ENCODE results near the gene CELF4. TPM values are rescaled to one million over a fixed set of nuclear protein-coding genes. Genes with fewer than 3 reads are reported as not detected.

Gene CELF4
- total and polyA plus RNA-seq, 10 of the 15 experiments (the other 5 are each of a cell fraction or from before 2014, with no cell fraction given) = 0.03 to 0.32 TPM; not detected in 8

DNA sequence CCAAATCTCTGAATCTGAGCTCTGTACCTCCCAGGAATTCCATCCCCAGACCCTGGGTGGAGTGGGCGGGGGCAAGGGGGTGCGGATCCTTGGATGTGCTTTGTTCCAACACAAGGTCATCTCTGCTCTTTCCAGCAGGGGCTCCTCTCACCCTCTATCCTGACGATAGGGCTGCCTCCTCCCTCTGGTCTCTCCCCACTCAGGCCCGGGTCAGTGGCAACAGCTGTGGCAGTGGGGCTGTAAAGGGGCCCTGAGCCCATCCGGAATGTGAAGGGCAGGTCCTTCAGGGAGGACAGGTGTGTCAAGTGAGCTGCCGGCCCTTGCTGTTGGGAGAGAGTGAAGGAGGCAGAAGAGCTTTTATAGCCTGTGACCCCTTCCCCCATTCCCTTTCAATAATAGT lies 167.8 kb downstream of the CELF4 start:
- Histone ChIP-seq H3K9me3 (replicated peaks; ENCODE audit: control insufficient read depth, insufficient read depth, low read length) (no peaks in the 10 kb centered on the region), H3K4me3 (no peak overlapping the region), H2AFZ (ENCODE audit: control insufficient read depth, low read depth, low read length) (no peak overlapping the region), H3K4me2 (ENCODE audit: control insufficient read depth, insufficient read depth) (no peak overlapping the region), H4K20me1 (ENCODE audit: control insufficient read depth, insufficient read depth) (no peaks in the 10 kb centered on the region), H3K4me1 (ENCODE audit: control insufficient read depth, insufficient read depth, low read length) (peaks cover 7% of the 10 kb centered on the region), H3K27ac (ENCODE audit: control insufficient read depth, insufficient read depth) (no peak overlapping the region), H3K79me2 (ENCODE audit: control insufficient read depth, insufficient read depth, low read length) (no peaks in the 10 kb centered on the region), H3K9ac (ENCODE audit: control insufficient read depth, insufficient read depth, low read length) (no peak overlapping the region), H3K27me3 (replicated peaks in 1 of 2; ENCODE audit: control insufficient read depth in 2 of 2, insufficient read depth in 2 of 2, low read length in 1 of 2) (peaks cover 2 to 4% of the 10 kb centered on the region in 2 experiments; a peak in 2 of 4 replicates), H3K36me3 (ENCODE audit: control insufficient read depth in 2 of 2, insufficient read depth in 2 of 2, low read length in 1 of 2) (no peaks in the 10 kb centered on the region)
- TF ChIP-seq POU2F2 (IDR thresholded peaks at IDR 0.05; ENCODE audit: borderline replicate concordance, low read depth, low read length) (no peak), HSF1 (IDR thresholded peaks at IDR 0.05; ENCODE audit: low read depth, low read length) (no peak), PAX8 (IDR thresholded peaks at IDR 0.05) (no peak), IKZF1 (conservative IDR thresholded peaks at IDR 0.05) (no peak), ELK1 (IDR thresholded peaks at IDR 0.05; ENCODE audit: low read depth, low read length) (no peak), ZBED1 (IDR thresholded peaks at IDR 0.05; ENCODE audit: borderline replicate concordance) (no peak), MEF2B (IDR thresholded peaks at IDR 0.05; ENCODE audit: partially characterized antibody, poor library complexity, severe bottlenecking) (no peak)
- TF ChIP-seq, protein P1, sequence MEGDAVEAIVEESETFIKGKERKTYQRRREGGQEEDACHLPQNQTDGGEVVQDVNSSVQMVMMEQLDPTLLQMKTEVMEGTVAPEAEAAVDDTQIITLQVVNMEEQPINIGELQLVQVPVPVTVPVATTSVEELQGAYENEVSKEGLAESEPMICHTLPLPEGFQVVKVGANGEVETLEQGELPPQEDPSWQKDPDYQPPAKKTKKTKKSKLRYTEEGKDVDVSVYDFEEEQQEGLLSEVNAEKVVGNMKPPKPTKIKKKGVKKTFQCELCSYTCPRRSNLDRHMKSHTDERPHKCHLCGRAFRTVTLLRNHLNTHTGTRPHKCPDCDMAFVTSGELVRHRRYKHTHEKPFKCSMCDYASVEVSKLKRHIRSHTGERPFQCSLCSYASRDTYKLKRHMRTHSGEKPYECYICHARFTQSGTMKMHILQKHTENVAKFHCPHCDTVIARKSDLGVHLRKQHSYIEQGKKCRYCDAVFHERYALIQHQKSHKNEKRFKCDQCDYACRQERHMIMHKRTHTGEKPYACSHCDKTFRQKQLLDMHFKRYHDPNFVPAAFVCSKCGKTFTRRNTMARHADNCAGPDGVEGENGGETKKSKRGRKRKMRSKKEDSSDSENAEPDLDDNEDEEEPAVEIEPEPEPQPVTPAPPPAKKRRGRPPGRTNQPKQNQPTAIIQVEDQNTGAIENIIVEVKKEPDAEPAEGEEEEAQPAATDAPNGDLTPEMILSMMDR (IDR thresholded peaks at IDR 0.05 in 2 of 3, conservative IDR thresholded peaks at IDR 0.05 in 1 of 3; ENCODE audit: control insufficient read depth in 2 of 3, extremely low read depth in 1 of 3, insufficient read depth in 1 of 3, low read depth in 3 of 3, low read length in 3 of 3) = no peak
- CTCF ChIA-PET = interaction anchor here (1.0 kb wide), 1 partner anchor 35 kb away, joined by 3 read pairs; no protein-coding TSS in a partner anchor
- RAD21 ChIA-PET (ENCODE audit: unreplicated experiment) = no interaction called here
- DNase-seq (ENCODE audit: low read depth, low spot score) = no peak
- 23% methylated on average over 6 of the region's 6 CpGs for WGBS (ENCODE audit: insufficient coverage, insufficient replicate concordance, low lambda C conversion rate, missing lambda C conversion rate)
- no TSS peak for BruUV-seq (replicated peaks)
- no peak for ATAC-seq
- SMC1A ChIA-PET (ENCODE audit: uncharacterized antibody, unreplicated experiment) = no interaction called here
- in situ Hi-C loops (cut with MboI) (no loop called here), intact Hi-C loops (cut with micrococcal nuclease; ENCODE audit: unreplicated experiment) (no loop called here)
- no peak for FAIRE-seq
- POLR2A ChIA-PET = no interaction called here

Data from GM12878 (cell line).